ENCODE measurements around the gene LVRN.

LVRN gene

GRCh38 chr5:115961381-115962238 is 665 bp upstream of the LVRN start:
- no peak for DNase-seq

- no peak for DNase-seq
Observed at GRCh38 chr5:115962565-115963402, 509 bp downstream of the LVRN start.

- DNase-seq, result no peak
Observed at GRCh38 chr5:115963566-115963965, 1.3 kb downstream of the LVRN start.

- no peak for DNase-seq
Observed at GRCh38 chr5:115968770-115969169, 6.5 kb downstream of the LVRN start.

DNA sequence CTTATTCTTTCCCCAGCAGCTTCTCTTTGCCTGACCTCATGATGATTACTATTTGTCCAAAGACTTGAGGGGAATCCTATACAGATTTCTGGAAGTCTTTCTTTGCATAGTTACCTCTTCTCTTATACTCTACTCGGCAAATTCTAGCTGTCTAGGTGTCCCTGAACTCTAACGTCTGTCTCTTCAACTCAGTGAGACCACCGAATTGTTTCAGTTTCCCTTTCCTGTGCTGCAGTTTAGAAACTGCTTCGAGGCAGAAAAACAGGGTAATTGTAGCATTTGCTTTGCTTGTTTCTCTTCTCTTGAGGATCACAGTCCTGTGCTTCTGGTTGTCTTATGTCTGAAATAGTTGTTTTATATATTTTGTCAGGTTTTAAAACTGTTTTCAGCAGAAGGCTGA is 14.8 kb downstream of the LVRN start:
- DNase-seq, result no peak

DNA sequence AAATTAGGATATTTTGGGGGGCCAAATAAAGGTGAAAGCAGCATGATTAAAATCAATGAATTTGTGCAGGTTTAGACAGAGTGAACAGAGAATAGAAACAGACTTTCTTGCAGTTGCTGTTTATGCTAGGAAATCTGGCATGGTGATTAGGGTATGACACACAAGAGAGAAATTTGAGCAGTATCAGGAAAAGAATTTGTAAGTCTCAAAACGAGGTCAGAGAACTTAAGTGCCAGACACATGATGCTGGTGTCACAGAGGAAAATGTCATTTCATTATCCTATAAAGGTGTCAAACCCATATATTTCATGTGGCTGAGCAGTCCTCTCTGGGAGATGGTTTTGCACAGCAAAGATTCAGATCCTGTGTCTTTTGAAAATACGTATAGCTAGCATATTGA is 15.7 kb downstream of the LVRN start:
- DNase-seq, result no peak

- DNase-seq, result no peak
Observed at GRCh38 chr5:115978779-115979178, 16.5 kb downstream of the LVRN start.

- no peak for DNase-seq
Observed at GRCh38 chr5:115979201-115980041, 17.1 kb downstream of the LVRN start.

GRCh38 chr5:115983519-115983918 is 21.2 kb downstream of the LVRN start:
- no peak for DNase-seq

DNA sequence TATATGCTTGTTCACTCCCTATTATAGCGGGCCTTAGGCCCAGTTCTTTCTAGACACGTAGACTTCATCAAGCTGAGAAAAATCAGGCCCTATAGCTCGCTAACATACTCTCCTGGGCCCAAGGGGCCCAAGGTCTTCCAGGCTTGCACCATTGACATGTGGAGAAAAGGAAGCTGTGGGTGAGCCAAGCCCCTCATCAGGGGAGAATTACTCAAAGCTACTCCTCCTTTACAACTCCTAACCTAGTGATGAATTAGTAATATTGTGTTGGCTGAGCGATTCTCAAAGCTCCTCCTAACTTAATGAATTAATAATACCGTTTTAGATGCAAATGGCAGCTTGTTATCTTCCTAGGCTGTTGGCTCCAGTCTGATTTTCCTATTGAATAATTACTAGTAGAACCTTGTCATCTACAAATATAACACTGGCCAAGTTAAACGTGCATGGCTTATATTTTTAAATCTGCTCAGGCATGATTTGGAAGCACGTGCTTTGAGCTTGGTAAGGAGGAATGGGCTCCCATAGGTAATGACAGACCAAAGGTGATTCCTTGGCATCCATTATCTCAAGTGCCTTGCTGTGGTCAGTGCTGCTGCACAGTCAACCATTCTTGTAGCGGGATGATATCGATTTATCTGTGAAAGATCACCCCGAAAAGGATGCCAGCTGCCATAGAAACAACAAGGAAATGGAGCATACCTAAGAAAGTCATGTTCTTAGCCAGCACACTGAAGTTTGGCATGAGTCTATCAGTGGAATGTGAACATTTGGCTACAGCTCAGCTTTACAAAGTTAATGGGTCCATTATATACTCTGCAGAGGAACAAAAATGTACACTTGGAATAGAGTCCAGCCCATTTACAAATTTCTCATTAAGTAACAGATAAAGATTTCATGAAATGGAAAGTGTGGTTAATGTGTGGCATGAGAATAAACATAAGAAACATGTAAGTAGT is 23.8 kb downstream of the LVRN start:
- DNase-seq, result no peak

- no peak for DNase-seq
Observed at GRCh38 chr5:115988002-115988401, 25.7 kb downstream of the LVRN start.

DNA sequence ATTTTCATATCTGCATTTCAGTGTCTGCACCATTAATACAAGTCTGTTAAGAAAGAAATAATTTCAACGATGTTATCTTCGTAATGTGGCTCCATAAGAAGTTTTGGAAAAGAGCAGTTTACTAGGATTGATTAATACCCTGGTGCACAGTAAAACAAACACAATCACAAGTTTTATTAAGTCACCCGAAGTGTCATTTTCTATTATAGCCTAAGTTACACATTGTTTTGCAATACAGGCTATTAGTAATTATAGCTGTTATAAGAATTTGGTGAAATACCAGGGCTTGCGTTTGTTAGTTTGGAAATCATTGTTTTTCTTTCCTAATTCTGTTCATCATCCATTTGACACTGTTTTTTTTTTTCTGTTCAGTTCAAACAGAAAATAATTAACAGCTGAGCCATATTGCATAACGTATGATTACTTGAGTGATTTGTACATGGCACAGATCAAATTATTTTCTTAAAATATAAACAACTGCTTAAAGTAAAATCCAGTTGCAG is 30.6 kb downstream of the LVRN start:
- no peak for DNase-seq

GRCh38 chr5:115995351-115995750 is 33.1 kb downstream of the LVRN start:
- DNase-seq, result no peak

DNA sequence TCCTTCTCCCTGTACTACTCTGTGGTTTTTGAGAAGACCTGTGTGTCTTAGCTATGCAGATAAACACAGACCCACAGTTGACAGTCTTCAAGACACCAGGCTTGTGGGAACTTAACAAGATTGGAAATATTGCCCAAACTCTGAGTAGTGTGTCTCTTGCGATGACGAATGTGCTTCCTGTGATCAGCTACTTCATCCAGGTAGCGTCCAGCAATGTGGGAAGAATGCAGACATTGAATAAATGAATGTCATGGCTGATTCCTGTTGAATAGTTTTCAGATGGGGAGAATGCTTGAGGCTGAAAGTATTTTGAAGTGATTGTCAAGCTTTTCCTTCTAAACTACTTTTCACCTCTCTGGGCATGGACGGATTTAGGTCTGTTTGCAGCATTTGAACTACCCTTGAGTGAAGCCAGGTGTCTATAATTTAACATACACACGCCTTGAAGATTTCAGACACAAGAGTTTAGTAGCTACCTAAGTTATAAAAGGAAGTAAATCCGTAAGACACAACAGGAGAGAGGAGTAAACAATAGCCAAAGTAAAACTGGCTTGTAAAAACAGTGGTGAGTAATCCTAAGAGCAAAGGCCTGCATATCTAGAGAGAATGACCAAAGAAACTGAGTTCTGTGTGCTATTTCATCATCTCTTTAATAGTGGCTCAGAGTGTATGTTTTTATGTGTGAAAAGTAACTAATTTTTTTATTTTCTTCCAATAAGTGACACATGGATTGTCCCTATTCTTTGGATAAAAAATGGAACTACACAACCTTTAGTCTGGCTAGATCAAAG is 40.0 kb downstream of the LVRN start:
- no peak for DNase-seq

- DNase-seq, result no peak
Observed at GRCh38 chr5:116004248-116004647, 42.0 kb downstream of the LVRN start.

DNA sequence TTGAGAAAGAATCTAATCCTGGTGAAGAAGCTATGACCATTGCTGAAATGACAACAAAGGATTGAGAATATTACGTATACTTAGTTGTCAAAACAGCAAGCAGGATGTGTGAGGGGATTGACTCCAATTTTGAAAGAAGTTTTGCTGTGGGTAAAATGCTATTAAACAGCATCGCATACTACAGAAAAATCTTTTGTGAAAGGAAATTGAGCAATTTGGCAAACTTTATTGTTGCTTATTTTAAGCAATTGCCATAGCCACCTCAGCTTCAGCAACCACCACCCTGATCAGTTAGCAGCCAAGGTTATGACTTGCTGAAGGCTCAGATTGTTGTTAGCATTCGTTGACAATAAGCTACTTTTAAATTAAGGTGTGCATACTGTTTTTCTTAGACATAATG is 47.5 kb downstream of the LVRN start:
- no peak for DNase-seq

DNA sequence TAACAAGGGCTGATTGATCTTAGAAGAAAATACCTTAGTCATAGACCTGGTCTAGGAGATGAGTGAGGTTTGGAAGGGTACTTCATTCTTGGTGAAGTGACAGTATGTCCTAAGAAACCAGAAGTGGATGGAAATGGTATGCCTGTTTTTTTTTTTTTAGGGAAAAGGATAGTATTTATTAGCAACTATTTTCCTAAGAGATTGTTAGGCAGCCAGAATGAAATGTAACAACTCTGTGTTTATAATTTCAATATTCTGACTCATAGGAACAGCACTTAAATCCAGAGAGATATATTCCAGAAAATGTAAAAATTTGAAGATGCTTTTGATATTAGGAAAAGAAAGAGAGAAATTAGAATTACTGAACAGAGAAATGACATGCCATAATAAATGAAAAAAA is 48.8 kb downstream of the LVRN start:
- DNase-seq, result no peak

DNA sequence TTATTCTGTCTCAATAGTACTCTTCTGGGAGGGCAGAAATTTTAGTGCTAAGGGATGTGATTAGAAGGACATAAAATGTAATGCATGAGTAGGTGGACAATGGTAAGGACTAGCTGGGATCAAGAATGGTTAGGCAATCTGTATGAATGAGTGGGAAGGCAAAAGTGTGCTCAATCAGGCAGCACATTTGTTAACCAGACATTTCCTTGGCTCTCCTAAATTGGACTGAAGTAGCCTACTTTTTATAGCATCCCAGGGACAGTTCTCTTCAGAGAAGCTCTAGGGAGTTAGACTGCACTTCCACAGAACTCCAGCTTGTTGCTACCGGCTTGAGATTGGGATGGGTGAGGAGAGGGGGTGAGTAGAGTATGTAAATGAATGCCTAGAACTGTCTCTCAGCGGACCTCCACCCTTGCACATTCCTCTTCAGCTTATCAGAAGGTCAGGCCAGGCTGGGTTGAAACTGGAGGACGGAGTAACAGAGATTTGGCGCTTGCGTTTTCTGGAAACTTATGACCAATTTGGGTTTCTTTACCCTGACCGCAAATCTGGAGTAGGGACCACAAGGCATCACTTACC is 51.0 kb downstream of the LVRN start:
- DNase-seq, result no peak

GRCh38 chr5:116013936-116014335 is 51.7 kb downstream of the LVRN start:
- no peak for DNase-seq

DNA sequence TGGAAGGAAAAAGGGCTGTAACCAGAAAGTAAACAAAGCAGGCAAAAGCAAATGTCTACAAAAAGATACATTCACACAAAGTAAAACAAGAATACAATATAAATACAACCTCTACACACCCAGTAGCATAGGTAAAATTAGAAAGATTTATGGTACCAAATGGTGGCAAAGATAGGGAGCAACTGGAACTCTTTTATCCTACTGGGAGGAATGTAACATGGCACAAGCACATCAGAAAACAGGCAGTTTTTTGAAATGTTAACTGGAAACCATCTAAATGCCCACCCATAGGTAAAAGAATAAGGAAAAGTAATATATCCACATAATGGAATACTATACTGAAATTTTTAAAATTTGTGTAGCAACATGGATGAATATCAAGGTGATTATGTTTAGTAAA is 61.3 kb downstream of the LVRN start:
- no peak for DNase-seq

DNA sequence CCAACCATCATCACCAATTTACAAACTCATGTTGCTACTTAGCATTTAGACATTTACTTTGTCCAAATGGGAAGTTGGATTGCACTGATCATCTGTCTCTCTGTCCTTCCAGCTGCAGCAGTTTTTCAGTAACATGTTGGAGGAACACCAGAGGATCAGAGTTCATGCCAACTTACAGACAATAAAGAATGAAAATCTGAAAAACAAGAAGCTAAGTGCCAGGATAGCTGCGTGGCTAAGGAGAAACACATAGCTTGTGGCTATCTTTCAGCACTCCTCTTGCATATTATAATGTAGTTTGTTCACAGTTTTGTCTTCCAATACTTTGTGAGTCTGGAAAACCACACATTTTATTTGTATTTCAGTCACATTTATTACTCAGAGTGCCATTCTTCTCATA is 63.6 kb downstream of the LVRN start:
- DNase-seq, result no peak

All from stimulated activated CD4-positive, alpha-beta T cell treated with anti-CD3 and anti-CD28 coated beads, Interleukin-4, amount 100 ng/mL, for 4 hours (primary cell).